Measurements from ENCODE around the gene TEX261. TPM values are rescaled to one million over a fixed set of nuclear protein-coding genes. Genes with fewer than 3 reads are reported as not detected.
"Not testable (repeated sequence)": the region's sequence is repeated elsewhere in the genome, so short reads cannot be mapped to it uniquely, and the experiment has no call there.

Gene TEX261
- 10 to 100 TPM; 35.9 to 67.0 (median 45.1) TPM for total RNA-seq
- 10 to 100 TPM; 17.5 to 34.4 TPM for polyA plus RNA-seq
- long read RNA-seq, donor 1, transcript TEX261-201 (6 exons, 3,441 nt): major isoform, 10 of 22 reads
- long read RNA-seq, donor 1, partial matches to known transcripts: 1 of 22 reads
- long read RNA-seq, donor 1, other reads (novel, unspliced or antisense): 9 of 22 reads
- long read RNA-seq, donor 2, transcript TEX261-201 (6 exons, 3,441 nt): major isoform, 14 of 26 reads
- long read RNA-seq, donor 2, partial matches to known transcripts: 1 of 26 reads
- long read RNA-seq, donor 2, other reads (novel, unspliced or antisense): 10 of 26 reads
- long read RNA-seq, donor 3, transcript TEX261-201 (6 exons, 3,441 nt): major isoform, 7 of 55 reads
- long read RNA-seq, donor 3, partial matches to known transcripts: 6 of 55 reads
- long read RNA-seq, donor 3, other reads (novel, unspliced or antisense): 41 of 55 reads

DNA sequence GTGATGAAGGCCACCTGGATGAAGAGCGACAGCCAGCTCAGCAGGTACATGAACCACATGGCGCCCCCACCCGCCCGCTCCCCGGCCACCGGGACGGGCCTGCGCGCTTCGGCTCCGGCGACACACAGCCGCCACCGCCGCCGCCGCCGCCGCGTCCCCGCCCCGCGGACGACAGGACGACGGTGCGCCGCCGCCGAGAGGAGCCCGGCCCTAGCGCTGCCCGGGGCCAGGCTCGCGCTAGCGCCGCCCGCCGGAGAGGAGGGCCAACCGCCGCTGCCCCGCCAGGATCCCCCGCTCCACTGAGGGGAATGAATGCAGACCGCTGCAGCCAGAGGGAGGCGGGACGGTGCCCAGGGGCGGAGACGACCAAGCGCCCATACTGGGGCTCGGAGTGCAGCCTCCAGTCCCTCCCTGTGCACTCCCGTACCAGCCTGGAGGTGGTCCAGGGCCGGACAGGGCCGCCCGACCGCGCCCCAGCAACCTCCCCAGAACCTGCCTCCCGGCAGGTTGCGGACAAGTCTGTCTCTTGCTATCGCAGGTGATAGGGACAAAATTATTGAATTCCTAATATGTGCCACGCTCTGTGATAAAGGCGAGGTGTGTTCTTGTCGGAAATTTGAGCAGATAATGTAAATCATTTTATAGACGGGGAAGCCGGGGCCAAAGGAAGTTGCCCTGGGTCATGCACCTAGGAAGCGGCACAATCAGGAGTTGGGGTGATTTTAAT, at the start of gene TEX261:
Gene TEX261, minus strand, starts transcription at position 175 of the 727 bp plus-strand sequence. Its CDS starts 116 bp downstream, at position 59.
- H3K4me3 ChIP-seq: peak within 1 kb of the TSS; percentile 70 to 100 (median 98)
- peak; percentile 97 to 99 (median 98) for ATAC-seq
- intact Hi-C loops (cut with DNase I): loop anchor here in 1 of 10 donors (5.0 kb wide), 1 partner anchor 67 kb away; no protein-coding TSS in a partner anchor
- peaks cover 0 to 30% (median 8%) of the 10 kb centered on the region in 9 donors for H3K36me3 ChIP-seq
- H3K27me3 ChIP-seq: no peaks in the 10 kb centered on the region
- peak within 1 kb of the TSS in 9 of 10 donors; percentile 75 to 94 (median 87) for H3K27ac ChIP-seq
- WGBS, 2 donors: 0 to 1% methylated on average over 38 to 65 of the region's 65 CpGs
- no peaks in the 10 kb centered on the region for H3K9me3 ChIP-seq
- TF ChIP-seq, protein P1, sequence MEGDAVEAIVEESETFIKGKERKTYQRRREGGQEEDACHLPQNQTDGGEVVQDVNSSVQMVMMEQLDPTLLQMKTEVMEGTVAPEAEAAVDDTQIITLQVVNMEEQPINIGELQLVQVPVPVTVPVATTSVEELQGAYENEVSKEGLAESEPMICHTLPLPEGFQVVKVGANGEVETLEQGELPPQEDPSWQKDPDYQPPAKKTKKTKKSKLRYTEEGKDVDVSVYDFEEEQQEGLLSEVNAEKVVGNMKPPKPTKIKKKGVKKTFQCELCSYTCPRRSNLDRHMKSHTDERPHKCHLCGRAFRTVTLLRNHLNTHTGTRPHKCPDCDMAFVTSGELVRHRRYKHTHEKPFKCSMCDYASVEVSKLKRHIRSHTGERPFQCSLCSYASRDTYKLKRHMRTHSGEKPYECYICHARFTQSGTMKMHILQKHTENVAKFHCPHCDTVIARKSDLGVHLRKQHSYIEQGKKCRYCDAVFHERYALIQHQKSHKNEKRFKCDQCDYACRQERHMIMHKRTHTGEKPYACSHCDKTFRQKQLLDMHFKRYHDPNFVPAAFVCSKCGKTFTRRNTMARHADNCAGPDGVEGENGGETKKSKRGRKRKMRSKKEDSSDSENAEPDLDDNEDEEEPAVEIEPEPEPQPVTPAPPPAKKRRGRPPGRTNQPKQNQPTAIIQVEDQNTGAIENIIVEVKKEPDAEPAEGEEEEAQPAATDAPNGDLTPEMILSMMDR (IDR thresholded peaks at IDR 0.05): peak; percentile 57 to 91 (median 80)
- peaks cover 7 to 31% (median 20%) of the 10 kb centered on the region in 9 donors for H3K4me1 ChIP-seq
- DNase-seq: peak; percentile 89 to 92

DNA sequence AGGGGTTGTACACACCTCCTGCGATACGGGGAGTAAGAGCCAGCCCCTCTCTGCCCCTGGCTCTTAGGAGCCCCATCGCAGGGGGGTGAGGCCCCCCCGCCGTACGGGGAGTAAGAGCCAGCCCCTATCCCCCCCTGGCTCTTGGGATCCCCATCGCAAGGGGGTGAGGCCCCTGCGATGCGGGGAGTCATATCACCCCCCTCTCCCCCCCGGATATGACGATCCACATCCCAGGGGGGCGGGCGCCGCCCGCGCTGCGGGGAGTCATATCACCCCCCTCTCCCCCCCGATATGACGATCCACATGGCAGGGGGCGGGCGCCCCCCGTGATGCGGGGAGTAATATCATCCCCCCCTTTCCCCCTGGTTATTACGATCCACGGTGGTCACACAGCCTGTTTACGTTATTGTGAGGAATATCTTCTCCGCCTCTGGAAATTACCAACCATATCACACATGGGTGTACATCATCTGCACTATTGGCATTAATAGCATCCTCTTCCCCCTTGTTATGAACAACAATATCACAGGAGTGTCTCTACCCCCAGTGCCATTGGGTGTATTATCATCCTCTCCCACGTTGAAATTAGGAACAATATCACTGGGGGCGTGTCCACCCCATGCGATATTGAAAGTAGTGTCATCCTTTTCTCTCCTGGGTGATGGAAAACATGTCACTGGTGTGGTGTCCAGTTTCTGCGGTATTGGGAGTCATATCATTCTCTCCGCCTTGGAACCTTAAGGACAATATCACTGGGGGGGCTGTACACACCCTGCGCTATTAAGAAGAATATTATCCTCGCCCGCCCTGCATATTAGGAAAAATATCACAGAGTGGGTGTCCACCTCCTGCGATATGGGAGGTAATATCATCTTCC, 49.1 kb upstream of the TEX261 start:
- Histone ChIP-seq H3K9me3 (no peaks in the 10 kb centered on the region), H3K36me3 (no peaks in the 10 kb centered on the region), H3K4me1 (peaks cover 0 to 8% (median 0%) of the 10 kb centered on the region in 9 donors), H3K27me3 (peaks cover 0 to 30% (median 10%) of the 10 kb centered on the region in 7 donors), H3K4me3 (no peak overlapping the region), H3K27ac (no peak overlapping the region)
- ATAC-seq: no peak
- DNase-seq: no peak
- TF ChIP-seq, protein P1 (IDR thresholded peaks at IDR 0.05): no peak
- intact Hi-C loops (cut with DNase I): no loop called here
- WGBS, 2 donors: 77 to 82% methylated on average over 31 to 36 of the region's 36 CpGs

DNA sequence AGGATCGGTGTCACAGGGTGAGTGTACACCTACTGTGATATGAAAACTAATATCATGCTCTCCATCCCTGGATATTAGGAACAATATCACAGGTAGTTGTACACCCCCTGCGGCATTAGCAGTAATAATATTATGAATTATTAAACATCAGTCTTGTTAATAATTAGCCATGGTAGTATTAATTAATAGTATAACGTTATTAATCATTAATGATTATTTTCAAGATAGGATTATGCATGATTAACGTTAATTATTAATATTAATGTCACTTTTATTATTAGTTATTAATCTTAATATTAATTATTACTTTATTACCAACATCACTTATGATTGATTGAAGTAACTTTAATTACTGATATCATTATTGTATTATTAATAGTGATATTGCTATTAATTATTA, 47.6 kb upstream of the TEX261 start:
- ATAC-seq: no peak
- intact Hi-C loops (cut with DNase I): no loop called here
- Histone ChIP-seq H3K4me1 (peaks cover 0 to 8% (median 0%) of the 10 kb centered on the region in 9 donors), H3K36me3 (no peaks in the 10 kb centered on the region), H3K4me3 (no peak overlapping the region), H3K27me3 (peaks cover 0 to 30% (median 10%) of the 10 kb centered on the region in 7 donors), H3K27ac (no peak overlapping the region), H3K9me3 (no peaks in the 10 kb centered on the region)
- TF ChIP-seq, protein P1 (IDR thresholded peaks at IDR 0.05): no peak
- DNase-seq: no peak
- WGBS, 2 donors: 72 to 73% methylated on average over 4 of the region's 4 CpGs

DNA sequence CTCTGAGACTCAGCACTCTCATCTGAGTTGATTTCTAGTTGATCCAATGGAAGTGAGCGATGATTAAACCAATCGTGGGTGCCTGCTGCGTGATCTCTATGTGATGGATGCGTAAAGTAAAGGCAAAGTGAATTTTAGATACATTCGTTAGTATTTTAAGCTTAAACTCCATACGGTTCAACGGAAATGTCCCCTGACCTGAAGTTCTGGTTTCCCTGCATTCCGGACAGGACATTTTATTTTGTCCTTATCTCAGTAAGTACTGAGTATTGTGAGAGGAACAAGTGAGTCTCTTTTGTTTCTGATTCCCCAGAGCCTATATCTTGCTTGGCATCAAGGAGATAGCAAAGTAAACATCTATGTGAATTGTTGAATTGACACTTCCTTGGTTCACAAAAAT, 41.6 kb upstream of the TEX261 start:
- H3K36me3 ChIP-seq; H3K9me3 ChIP-seq; DNase-seq; H3K27ac ChIP-seq; H3K4me3 ChIP-seq; H3K27me3 ChIP-seq; ATAC-seq; H3K4me1 ChIP-seq; intact Hi-C loops (cut with DNase I): not testable (repeated sequence)
- WGBS, 2 donors: 85 to 90% methylated on average over 8 of the region's 8 CpGs
